ENCODE measurements around the gene C8A. TPM values are rescaled to one million over a fixed set of nuclear protein-coding genes. Genes with fewer than 3 reads are reported as not detected.

Gene C8A
- total RNA-seq, 3 donors from 2014 or later, result not detected

DNA sequence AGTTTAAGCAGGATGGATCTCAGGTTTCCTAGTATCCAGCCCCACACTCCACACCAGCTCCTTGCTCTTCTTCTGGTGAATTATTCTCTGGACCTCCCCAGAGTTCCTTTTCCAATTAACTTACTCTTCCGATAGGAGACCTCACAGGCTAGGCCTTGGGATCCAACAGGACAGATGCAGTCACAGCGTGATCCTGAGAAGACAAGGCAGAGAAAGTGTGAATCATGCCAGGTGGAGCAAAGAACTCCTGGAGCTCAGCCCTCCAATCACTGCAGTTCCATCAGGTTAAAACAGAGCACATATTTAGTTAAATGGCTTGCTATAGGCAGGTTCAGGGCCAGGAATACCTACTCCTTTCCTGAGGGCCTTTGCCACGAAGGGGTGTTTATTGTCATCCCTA lies 77.1 kb downstream of the C8A start:
- no peak overlapping the region for H3K4me3 ChIP-seq
- intact Hi-C loops (cut with DNase I, micrococcal nuclease), result no loop called here
- no peaks in the 10 kb centered on the region for H3K4me1 ChIP-seq (ENCODE audit: low read depth)
- ATAC-seq, result no peak
- DNase-seq, result no peak
- no peaks in the 10 kb centered on the region for H3K36me3 ChIP-seq (ENCODE audit: low read depth)
- H3K9me3 ChIP-seq, result no peaks in the 10 kb centered on the region
- TF ChIP-seq, protein P1, sequence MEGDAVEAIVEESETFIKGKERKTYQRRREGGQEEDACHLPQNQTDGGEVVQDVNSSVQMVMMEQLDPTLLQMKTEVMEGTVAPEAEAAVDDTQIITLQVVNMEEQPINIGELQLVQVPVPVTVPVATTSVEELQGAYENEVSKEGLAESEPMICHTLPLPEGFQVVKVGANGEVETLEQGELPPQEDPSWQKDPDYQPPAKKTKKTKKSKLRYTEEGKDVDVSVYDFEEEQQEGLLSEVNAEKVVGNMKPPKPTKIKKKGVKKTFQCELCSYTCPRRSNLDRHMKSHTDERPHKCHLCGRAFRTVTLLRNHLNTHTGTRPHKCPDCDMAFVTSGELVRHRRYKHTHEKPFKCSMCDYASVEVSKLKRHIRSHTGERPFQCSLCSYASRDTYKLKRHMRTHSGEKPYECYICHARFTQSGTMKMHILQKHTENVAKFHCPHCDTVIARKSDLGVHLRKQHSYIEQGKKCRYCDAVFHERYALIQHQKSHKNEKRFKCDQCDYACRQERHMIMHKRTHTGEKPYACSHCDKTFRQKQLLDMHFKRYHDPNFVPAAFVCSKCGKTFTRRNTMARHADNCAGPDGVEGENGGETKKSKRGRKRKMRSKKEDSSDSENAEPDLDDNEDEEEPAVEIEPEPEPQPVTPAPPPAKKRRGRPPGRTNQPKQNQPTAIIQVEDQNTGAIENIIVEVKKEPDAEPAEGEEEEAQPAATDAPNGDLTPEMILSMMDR (IDR thresholded peaks at IDR 0.05), result no peak

DNA sequence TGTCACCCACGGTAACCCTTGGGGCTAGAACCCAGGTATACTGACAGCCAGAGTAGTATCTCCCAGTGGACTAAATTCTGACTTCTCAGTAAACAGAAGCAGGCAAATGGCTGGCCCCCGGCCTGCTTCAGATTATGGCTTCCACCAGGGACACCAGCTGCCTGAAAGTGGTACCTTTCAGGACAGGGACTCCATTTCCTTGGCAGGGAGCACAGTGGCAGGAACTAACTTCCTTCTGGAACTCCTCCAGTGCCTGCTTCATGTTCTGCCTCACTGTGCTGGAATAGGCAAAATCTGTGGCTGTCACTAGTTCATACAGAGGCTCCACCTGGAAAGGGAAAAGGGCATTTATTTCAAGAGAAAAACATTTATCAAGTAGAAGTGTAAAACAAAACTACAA lies 78.6 kb downstream of the C8A start:
- Histone ChIP-seq H3K36me3 (ENCODE audit: low read depth) (no peaks in the 10 kb centered on the region), H3K4me1 (ENCODE audit: low read depth) (no peaks in the 10 kb centered on the region), H3K4me3 (no peak overlapping the region), H3K9me3 (no peaks in the 10 kb centered on the region)
- TF ChIP-seq, protein P1 (IDR thresholded peaks at IDR 0.05), result no peak
- intact Hi-C loops (cut with DNase I, micrococcal nuclease), result no loop called here
- no peak for ATAC-seq
- no peak for DNase-seq

DNA sequence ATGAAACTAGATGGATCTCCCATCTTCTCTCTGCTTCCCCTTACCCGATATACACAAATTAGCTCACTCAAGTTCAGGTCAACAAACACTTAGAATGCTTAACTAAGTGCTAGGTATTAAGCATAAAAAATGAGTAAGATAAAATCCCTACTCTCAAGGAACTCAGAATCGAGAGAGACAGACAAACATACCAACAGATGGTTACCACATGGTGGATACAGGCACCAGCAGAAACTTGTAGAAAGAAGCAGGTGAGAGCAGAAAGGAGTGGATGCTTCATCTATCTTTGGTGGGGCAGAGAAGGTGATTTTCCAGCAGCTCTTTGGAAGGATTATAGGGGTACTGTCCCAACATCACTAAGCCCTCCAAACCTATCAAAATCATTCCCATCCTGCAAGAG lies 79.0 kb downstream of the C8A start:
- H3K4me1 ChIP-seq (ENCODE audit: low read depth), result no peaks in the 10 kb centered on the region
- H3K9me3 ChIP-seq, result no peaks in the 10 kb centered on the region
- H3K36me3 ChIP-seq (ENCODE audit: low read depth), result no peaks in the 10 kb centered on the region
- TF ChIP-seq, protein P1 (IDR thresholded peaks at IDR 0.05), result no peak
- no peak overlapping the region for H3K4me3 ChIP-seq
- no peak for ATAC-seq
- intact Hi-C loops (cut with DNase I, micrococcal nuclease), result no loop called here
- no peak for DNase-seq

DNA sequence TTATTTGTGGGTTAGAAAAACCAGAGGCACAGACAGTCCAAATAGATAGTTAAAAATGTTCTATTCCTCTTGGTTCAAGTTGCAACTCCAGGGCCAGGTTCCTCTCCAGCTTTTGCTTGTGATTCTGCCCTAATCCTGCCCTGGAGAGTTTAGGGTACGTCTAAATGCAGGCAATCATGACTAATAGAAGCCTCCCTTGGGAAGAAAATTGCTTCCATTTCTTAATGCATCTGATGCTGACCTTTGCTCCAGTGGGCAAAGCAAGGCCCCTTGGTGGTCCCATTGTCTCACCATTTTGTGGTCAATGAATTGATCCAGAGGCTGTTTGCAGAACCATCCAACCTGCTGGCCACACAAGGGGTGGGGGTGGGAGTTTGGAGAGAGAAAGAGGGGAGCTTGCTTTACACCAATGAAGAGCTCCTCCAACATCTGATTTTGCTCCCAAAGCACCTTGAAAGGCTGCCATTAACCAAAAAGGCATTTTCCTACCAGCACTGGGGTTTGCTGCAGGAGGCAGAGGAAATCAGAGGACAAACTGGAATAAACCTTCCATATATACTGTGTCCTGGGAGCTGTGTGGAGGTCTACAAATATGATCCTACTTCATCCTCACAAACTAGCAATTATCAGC lies 79.9 kb downstream of the C8A start:
- TF ChIP-seq, protein P1 (IDR thresholded peaks at IDR 0.05), result no peak
- H3K4me1 ChIP-seq (ENCODE audit: low read depth), result no peaks in the 10 kb centered on the region
- intact Hi-C loops (cut with DNase I, micrococcal nuclease), result no loop called here
- H3K9me3 ChIP-seq, result no peaks in the 10 kb centered on the region
- ATAC-seq (no peak), DNase-seq (no peak)
- no peak overlapping the region for H3K4me3 ChIP-seq
- no peaks in the 10 kb centered on the region for H3K36me3 ChIP-seq (ENCODE audit: low read depth)

DNA sequence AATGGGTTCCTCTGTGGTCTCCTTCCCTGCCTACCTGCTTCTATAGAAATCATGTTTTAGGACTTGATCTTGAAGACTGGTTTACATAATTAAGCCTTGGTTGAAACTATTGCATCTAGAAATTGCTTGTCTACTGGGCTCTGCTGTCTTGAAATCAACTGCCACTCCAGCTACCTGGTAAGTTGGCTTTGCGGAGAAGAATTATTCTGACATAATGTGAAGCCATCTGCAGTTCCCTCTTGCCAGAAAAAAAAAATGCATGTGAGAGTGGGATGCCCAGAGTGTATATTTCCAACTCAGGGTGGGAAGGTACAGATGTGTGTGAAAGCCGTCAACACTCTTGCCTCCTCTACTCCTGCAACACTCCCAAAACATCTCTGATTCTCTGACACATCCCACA lies 84.0 kb downstream of the C8A start:
- ATAC-seq, result no peak

More for the DNA sequence above, 84.0 kb downstream of the C8A start:
- H3K9me3 ChIP-seq, result no peaks in the 10 kb centered on the region
- H3K4me3 ChIP-seq, result no peak overlapping the region
- TF ChIP-seq, protein P1 (IDR thresholded peaks at IDR 0.05), result no peak
- no peaks in the 10 kb centered on the region for H3K4me1 ChIP-seq (ENCODE audit: low read depth)
- intact Hi-C loops (cut with DNase I, micrococcal nuclease), result no loop called here
- DNase-seq, result no peak
- no peaks in the 10 kb centered on the region for H3K36me3 ChIP-seq (ENCODE audit: low read depth)

Measured in mucosa of descending colon (tissue), 3 donors.